Stimulated activated CD4-positive, alpha-beta T cell treated with anti-CD3 and anti-CD28 coated beads, Interleukin-4, amount 100 ng/mL, for 4 hours (primary cell): ENCODE data around the gene PARN.
"Not testable (repeated sequence)": the region's sequence is repeated elsewhere in the genome, so short reads cannot be mapped to it uniquely, and the experiment has no call there.

Experiments used
- DNase-seq, 2 experiments: peaks; one replicate each; pipeline ENCODE4 v3.0.0-alpha.2; 2020

The PARN gene

GRCh38 chr16:14423344-14423743 is 206.7 kb downstream of the PARN start:
- DNase-seq = no peak

- DNase-seq = no peak
Observed at GRCh38 chr16:14420721-14421488, 209.2 kb downstream of the PARN start.

- DNase-seq = not testable (repeated sequence)
Observed at GRCh38 chr16:14420243-14420642, 209.8 kb downstream of the PARN start.

- DNase-seq = no peak
Observed at GRCh38 chr16:14419817-14420216, 210.2 kb downstream of the PARN start.

- no peak for DNase-seq
Observed at GRCh38 chr16:14418795-14419225, 211.2 kb downstream of the PARN start.

- DNase-seq = no peak
Observed at GRCh38 chr16:14416184-14416583, 213.9 kb downstream of the PARN start.

GRCh38 chr16:14415291-14415690 is 214.8 kb downstream of the PARN start:
- DNase-seq = no peak

GRCh38 chr16:14409563-14409962 is 220.5 kb downstream of the PARN start:
- no peak for DNase-seq

GRCh38 chr16:14407786-14408399 is 222.2 kb downstream of the PARN start:
- DNase-seq = no peak

GRCh38 chr16:14405611-14406537 is 224.2 kb downstream of the PARN start:
- peak in 1 of 2 experiments; percentile 7 for DNase-seq

GRCh38 chr16:14403001-14403389 is 227.1 kb downstream of the PARN start:
- not testable (repeated sequence) for DNase-seq

GRCh38 chr16:14402114-14403000 is 227.7 kb downstream of the PARN start:
- DNase-seq = not testable (repeated sequence)

GRCh38 chr16:14401711-14402061 is 228.4 kb downstream of the PARN start:
- not testable (repeated sequence) for DNase-seq

- not testable (repeated sequence) for DNase-seq
Observed at GRCh38 chr16:14400978-14401710, 228.9 kb downstream of the PARN start.

- no peak for DNase-seq
Observed at GRCh38 chr16:14400285-14400977, 229.6 kb downstream of the PARN start.

- DNase-seq = no peak
Observed at GRCh38 chr16:14399378-14400284, 230.4 kb downstream of the PARN start.

- DNase-seq = no peak
Observed at GRCh38 chr16:14398014-14398717, 231.9 kb downstream of the PARN start.

GRCh38 chr16:14395710-14396304 is 234.3 kb downstream of the PARN start:
- DNase-seq = not testable (repeated sequence)

- DNase-seq = no peak
Observed at GRCh38 chr16:14394834-14395233, 235.2 kb downstream of the PARN start.
